ENCODE results near the gene MRPL44.

DNA sequence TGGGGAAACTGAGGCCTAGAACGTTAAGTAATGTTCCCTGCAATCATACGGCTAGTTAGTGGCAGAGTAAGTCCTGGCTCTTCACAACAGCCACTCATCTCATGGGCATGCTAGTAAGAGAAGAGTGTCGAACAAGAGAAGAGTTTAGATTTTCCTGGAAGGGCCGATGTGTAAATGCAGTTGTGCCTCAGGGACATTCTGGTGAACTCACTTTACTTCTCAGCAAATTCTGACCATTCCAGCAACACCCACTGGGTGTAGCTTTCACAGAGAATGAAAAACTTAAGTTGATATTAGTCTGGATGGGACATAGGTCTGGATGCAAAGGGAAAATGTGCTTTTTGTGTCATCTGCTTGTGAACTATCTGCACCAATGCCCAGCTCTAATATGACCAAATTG is 23.5 kb downstream of the MRPL44 start:
- TF ChIP-seq, protein P1, sequence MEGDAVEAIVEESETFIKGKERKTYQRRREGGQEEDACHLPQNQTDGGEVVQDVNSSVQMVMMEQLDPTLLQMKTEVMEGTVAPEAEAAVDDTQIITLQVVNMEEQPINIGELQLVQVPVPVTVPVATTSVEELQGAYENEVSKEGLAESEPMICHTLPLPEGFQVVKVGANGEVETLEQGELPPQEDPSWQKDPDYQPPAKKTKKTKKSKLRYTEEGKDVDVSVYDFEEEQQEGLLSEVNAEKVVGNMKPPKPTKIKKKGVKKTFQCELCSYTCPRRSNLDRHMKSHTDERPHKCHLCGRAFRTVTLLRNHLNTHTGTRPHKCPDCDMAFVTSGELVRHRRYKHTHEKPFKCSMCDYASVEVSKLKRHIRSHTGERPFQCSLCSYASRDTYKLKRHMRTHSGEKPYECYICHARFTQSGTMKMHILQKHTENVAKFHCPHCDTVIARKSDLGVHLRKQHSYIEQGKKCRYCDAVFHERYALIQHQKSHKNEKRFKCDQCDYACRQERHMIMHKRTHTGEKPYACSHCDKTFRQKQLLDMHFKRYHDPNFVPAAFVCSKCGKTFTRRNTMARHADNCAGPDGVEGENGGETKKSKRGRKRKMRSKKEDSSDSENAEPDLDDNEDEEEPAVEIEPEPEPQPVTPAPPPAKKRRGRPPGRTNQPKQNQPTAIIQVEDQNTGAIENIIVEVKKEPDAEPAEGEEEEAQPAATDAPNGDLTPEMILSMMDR (IDR thresholded peaks at IDR 0.05) = no peak
- no peak for TF ChIP-seq POLR2A (IDR thresholded peaks at IDR 0.05)
